AG09309 (cell line): ENCODE results near the gene IL21R.
"Not testable (repeated sequence)": the region's sequence is repeated elsewhere in the genome, so short reads cannot be mapped to it uniquely, and the experiment has no call there.

Experiments used
- DNase-seq: peaks from one replicate; pipeline ENCODE4 v3.0.0-alpha.2; 2010; ENCODE audit warnings: low read depth
- H3K4me3 ChIP-seq: 2 replicates; pipeline ENCODE4 v1.5.1; 2011; ENCODE audit warnings: mild to moderate bottlenecking, low read depth, low read length, moderate library complexity; ENCODE audit not compliant: control insufficient read depth
- CTCF ChIP-seq: IDR thresholded peaks from 2 replicates; pipeline ENCODE4 v1.5.1; 2011; ENCODE audit warnings: mild to moderate bottlenecking, low read depth, low read length, inconsistent platforms; ENCODE audit not compliant: insufficient read depth, control insufficient read depth; ENCODE audit errors: missing control alignments

IL21R gene

GRCh38 chr16:27390151-27390550 is 11.8 kb upstream of the IL21R start:
- DNase-seq = no peak
- H3K4me3 ChIP-seq = no peak overlapping the region
- TF ChIP-seq CTCF = no peak

- TF ChIP-seq CTCF = no peak
- no peak for DNase-seq
- no peak overlapping the region for H3K4me3 ChIP-seq
Measured at GRCh38 chr16:27392671-27393070, 9.3 kb upstream of the IL21R start.

- no peak overlapping the region for H3K4me3 ChIP-seq
- DNase-seq = no peak
- no peak for TF ChIP-seq CTCF
Measured at GRCh38 chr16:27394516-27394915, 7.5 kb upstream of the IL21R start.

GRCh38 chr16:27398341-27398893 is 3.6 kb upstream of the IL21R start:
- H3K4me3 ChIP-seq, DNase-seq: not testable (repeated sequence)

- no peak for DNase-seq
- H3K4me3 ChIP-seq = no peak overlapping the region
- TF ChIP-seq CTCF = no peak
Measured at GRCh38 chr16:27398894-27399853, 2.8 kb upstream of the IL21R start.

GRCh38 chr16:27399969-27400368 is 2.0 kb upstream of the IL21R start:
- no peak for DNase-seq
- H3K4me3 ChIP-seq = no peak overlapping the region
- no peak for TF ChIP-seq CTCF
